NT2/D1 (cell line): ENCODE data around the gene PUDP.

Experiments
- SUZ12 ChIP-seq: IDR thresholded peaks from 2 replicates; pipeline ENCODE4 v1.6.1; 2011; ENCODE audit not compliant: insufficient read length, insufficient read depth; ENCODE audit errors: extremely low read depth
- YY1 ChIP-seq: IDR thresholded peaks from 2 replicates; pipeline ENCODE4 v1.6.1; 2011; ENCODE audit not compliant: insufficient read length, insufficient read depth
- ZNF274 ChIP-seq: IDR thresholded peaks from 2 replicates; pipeline ENCODE4 v1.6.1; 2011; ENCODE audit warnings: mild to moderate bottlenecking, low read depth, low read length

GRCh38 chrX:7145454-7145853 is 2.5 kb downstream of the PUDP start:
- TF ChIP-seq YY1: no peak
- no peak for TF ChIP-seq SUZ12
- no peak for TF ChIP-seq ZNF274
